Thoracic aorta (tissue), 2 donors: ENCODE measurements around the gene RABIF. TPM values are rescaled to one million over a fixed set of nuclear protein-coding genes. Genes with fewer than 3 reads are reported as not detected.
"Not testable (repeated sequence)": the region's sequence is repeated elsewhere in the genome, so short reads cannot be mapped to it uniquely, and the experiment has no call there.

Experiments used
- ATAC-seq: fragments of 150-250 bp; one replicate; pipeline ENCODE4 v1.8.0; 2017; ENCODE audit warnings: low read depth; ENCODE audit not compliant: insufficient number of reproducible peaks, low FRiP score
- DNase-seq: peaks from one replicate; pipeline ENCODE4 v3.0.0-alpha.2; 2020; ENCODE audit warnings: low spot score
- H3K27ac ChIP-seq, 2 donors: fragments of 200-600 bp; sonication (generic); 1 replicate in 1 of 2; 2 replicates in 1 of 2; pipeline ENCODE4 v1.5.1; 2016; ENCODE audit warnings: mild to moderate bottlenecking in 2 of 2, moderate library complexity in 2 of 2
- H3K27me3 ChIP-seq: fragments of 200-600 bp; sonication (generic); replicated peaks from 2 replicates; pipeline ENCODE4 v1.6.0; 2016; ENCODE audit warnings: mild to moderate bottlenecking; ENCODE audit not compliant: insufficient read depth
- H3K36me3 ChIP-seq: fragments of 200-600 bp; sonication (generic); one replicate; pipeline ENCODE4 v1.5.1; 2016
- H3K4me1 ChIP-seq, 2 donors: fragments of 200-600 bp; sonication (generic); 1 replicate in 1 of 2; 2 replicates in 1 of 2; pipeline versions ENCODE4 v1.5.1 to v1.6.0; 2016; ENCODE audit warnings: low read depth in 2 of 2, mild to moderate bottlenecking in 1 of 2; ENCODE audit not compliant: control insufficient read depth in 1 of 2
- H3K4me3 ChIP-seq: fragments of 200-600 bp; sonication (generic); 2 replicates; pipeline ENCODE4 v1.5.1; 2016; ENCODE audit warnings: mild to moderate bottlenecking
- H3K9me3 ChIP-seq: fragments of 200-600 bp; sonication (generic); 2 replicates; pipeline ENCODE4 v1.5.1; 2016
- CTCF ChIP-seq: fragments of 200-600 bp; sonication (generic); IDR thresholded peaks from one replicate; pipeline ENCODE4 v1.5.1; 2019; ENCODE audit warnings: antibody characterized with exemption
- total RNA-seq, 2 donors: library from RNA; depleted of rRNA; stranded (reverse); fragments of >200 nt; gene quantifications; one replicate each; pipeline versions ENCODE4 v1.1.0 to v1.2.3, GENCODE V29; 2016

RABIF gene
- total RNA-seq, 2 donors from 2014 or later = 5.0 to 6.0 TPM

- no peaks in the 10 kb centered on the region for H3K27me3 ChIP-seq
- H3K4me1 ChIP-seq = no peaks in the 10 kb centered on the region
- ATAC-seq (no peak), DNase-seq (no peak)
- no peak overlapping the region for H3K27ac ChIP-seq
- peaks cover 42% of the 10 kb centered on the region for H3K36me3 ChIP-seq
- no peak for TF ChIP-seq CTCF
- no peaks in the 10 kb centered on the region for H3K9me3 ChIP-seq
- no peak overlapping the region for H3K4me3 ChIP-seq
Observed at GRCh38 chr1:202909494-202909893, 20.5 kb upstream of the RABIF start.

- Histone ChIP-seq H3K9me3 (no peaks in the 10 kb centered on the region), H3K36me3 (peaks cover 41% of the 10 kb centered on the region), H3K27me3 (no peaks in the 10 kb centered on the region), H3K4me1 (no peaks in the 10 kb centered on the region), H3K27ac (no peak overlapping the region), H3K4me3 (no peak overlapping the region)
- TF ChIP-seq CTCF = no peak
- no peak for ATAC-seq
- no peak for DNase-seq
Observed at GRCh38 chr1:202908998-202909397, 20.0 kb upstream of the RABIF start.

GRCh38 chr1:202905331-202905730 lies 16.4 kb upstream of the RABIF start:
- DNase-seq (no peak), ATAC-seq (no peak)
- Histone ChIP-seq H3K36me3 (peaks cover 17% of the 10 kb centered on the region), H3K4me1 (no peaks in the 10 kb centered on the region), H3K27ac (no peak overlapping the region), H3K27me3 (no peaks in the 10 kb centered on the region), H3K9me3 (no peaks in the 10 kb centered on the region), H3K4me3 (no peak overlapping the region)
- TF ChIP-seq CTCF = no peak

DNA sequence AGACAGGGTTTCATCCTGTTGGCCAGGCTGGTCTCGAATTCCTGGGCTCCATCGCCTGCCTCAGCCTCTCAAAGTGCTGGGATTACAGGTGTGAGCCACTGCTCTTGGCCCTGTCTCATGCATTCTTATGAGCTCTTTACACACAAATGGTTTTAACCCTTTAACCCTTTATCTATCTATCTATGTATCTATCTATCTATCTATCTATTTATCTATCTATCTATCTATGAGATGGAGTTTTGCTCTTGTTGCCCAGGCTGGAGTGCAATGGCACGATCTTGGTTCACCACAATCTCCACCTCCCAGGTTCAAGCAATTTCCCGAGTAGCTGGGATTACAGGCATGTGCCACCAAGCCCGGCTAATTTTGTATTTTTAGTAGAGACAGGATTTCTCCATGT lies 14.9 kb upstream of the RABIF start:
- not testable (repeated sequence) for ATAC-seq, H3K4me1 ChIP-seq, H3K4me3 ChIP-seq, H3K9me3 ChIP-seq, H3K27ac ChIP-seq, DNase-seq, H3K27me3 ChIP-seq
- peaks cover 17% of the 10 kb centered on the region for H3K36me3 ChIP-seq

GRCh38 chr1:202901555-202901954 lies 12.6 kb upstream of the RABIF start:
- no peaks in the 10 kb centered on the region for H3K9me3 ChIP-seq
- H3K4me1 ChIP-seq = no peaks in the 10 kb centered on the region
- no peaks in the 10 kb centered on the region for H3K27me3 ChIP-seq
- no peak for TF ChIP-seq CTCF
- ATAC-seq (no peak), DNase-seq (no peak)
- H3K4me3 ChIP-seq = no peak overlapping the region
- no peak overlapping the region for H3K27ac ChIP-seq
- H3K36me3 ChIP-seq = peaks cover 15% of the 10 kb centered on the region

- ATAC-seq = no peak
- no peak for TF ChIP-seq CTCF
- peaks cover 32% of the 10 kb centered on the region for H3K36me3 ChIP-seq
Observed at GRCh38 chr1:202892501-202892900, 3.6 kb upstream of the RABIF start.

More at GRCh38 chr1:202892501-202892900, 3.6 kb upstream of the RABIF start:
- H3K9me3 ChIP-seq = no peaks in the 10 kb centered on the region
- H3K27me3 ChIP-seq = no peaks in the 10 kb centered on the region
- no peak for DNase-seq
- H3K4me1 ChIP-seq = peaks cover 5 to 12% of the 10 kb centered on the region in 2 donors
- H3K27ac ChIP-seq = no peak overlapping the region
- H3K4me3 ChIP-seq = no peak overlapping the region
